Activated naive CD8-positive, alpha-beta T cell treated with anti-CD3 and anti-CD28 coated beads, Interleukin-2, amount 50 U/mL, for 24 hours (primary cell): ENCODE data around the gene RASA3.
"Not testable (repeated sequence)": the region's sequence is repeated elsewhere in the genome, so short reads cannot be mapped to it uniquely, and the experiment has no call there.

ENCODE experiments used
- ATAC-seq: fragments of 150-1000 bp; cut with Tn5 transposase; one replicate; pipeline ENCODE4 v1.10.0; 2021
- DNase-seq: peaks from one replicate; pipeline ENCODE4 v3.0.0; 2021
- H3K27ac Mint-ChIP-seq: one replicate; pipeline ENCODE4 v1.8.0; 2021; ENCODE audit warnings: mild to moderate bottlenecking, mixed read lengths
- H3K27me3 Mint-ChIP-seq: one replicate; pipeline ENCODE4 v1.8.0; 2021; ENCODE audit warnings: mixed read lengths
- H3K36me3 Mint-ChIP-seq: one replicate; pipeline ENCODE4 v1.8.0; 2021; ENCODE audit warnings: low read depth, mixed read lengths
- H3K4me1 Mint-ChIP-seq: one replicate; pipeline ENCODE4 v1.8.0; 2021; ENCODE audit warnings: mixed read lengths
- H3K4me3 Mint-ChIP-seq: one replicate; pipeline ENCODE4 v1.8.0; 2021; ENCODE audit warnings: mild to moderate bottlenecking, moderate library complexity, mixed read lengths
- H3K9me3 Mint-ChIP-seq: one replicate; pipeline ENCODE4 v1.8.0; 2021; ENCODE audit warnings: mixed read lengths

The RASA3 gene

GRCh38 chr13:114149774-114150740 lies 17.6 kb upstream of the RASA3 start:
- no peak for ATAC-seq
- Mint-ChIP-seq H3K27ac (peak overlapping the region; percentile 75), H3K9me3 (peaks cover 4% of the 10 kb centered on the region), H3K4me1 (peaks cover 87% of the 10 kb centered on the region), H3K27me3 (no peaks in the 10 kb centered on the region), H3K4me3 (no peak overlapping the region), H3K36me3 (peaks cover 4% of the 10 kb centered on the region)
- no peak for DNase-seq

GRCh38 chr13:114148886-114149285 lies 16.5 kb upstream of the RASA3 start:
- Mint-ChIP-seq H3K27ac (peak overlapping the region; percentile 90), H3K4me1 (peaks cover 86% of the 10 kb centered on the region), H3K4me3 (peak overlapping the region; percentile 61)
- DNase-seq, H3K27me3 Mint-ChIP-seq, H3K9me3 Mint-ChIP-seq, H3K36me3 Mint-ChIP-seq, ATAC-seq: not testable (repeated sequence)

- Mint-ChIP-seq H3K27ac (peak overlapping the region; percentile 90), H3K27me3 (no peaks in the 10 kb centered on the region), H3K4me1 (peaks cover 82% of the 10 kb centered on the region), H3K4me3 (peak overlapping the region; percentile 61), H3K9me3 (peaks cover under 1% of the 10 kb centered on the region), H3K36me3 (peaks cover 4% of the 10 kb centered on the region)
- DNase-seq (peak; percentile 78), ATAC-seq (peak; percentile 90)
Measured at GRCh38 chr13:114148521-114148855, 16.1 kb upstream of the RASA3 start.

GRCh38 chr13:114147803-114148520 lies 15.5 kb upstream of the RASA3 start:
- Mint-ChIP-seq H3K9me3 (no peaks in the 10 kb centered on the region), H3K4me3 (peak overlapping the region; percentile 61), H3K4me1 (peaks cover 77% of the 10 kb centered on the region), H3K27ac (peak overlapping the region; percentile 90), H3K27me3 (no peaks in the 10 kb centered on the region), H3K36me3 (peaks cover 4% of the 10 kb centered on the region)
- DNase-seq = no peak
- ATAC-seq = peak; percentile 15

- Mint-ChIP-seq H3K4me3 (no peak overlapping the region), H3K4me1 (peaks cover 66% of the 10 kb centered on the region), H3K36me3 (peaks cover 4% of the 10 kb centered on the region), H3K27ac (peak overlapping the region; percentile 19), H3K27me3 (no peaks in the 10 kb centered on the region), H3K9me3 (no peaks in the 10 kb centered on the region)
- ATAC-seq = no peak
- peak; percentile 45 for DNase-seq
Measured at GRCh38 chr13:114146629-114147028, 14.2 kb upstream of the RASA3 start.

GRCh38 chr13:114146173-114146572 lies 13.8 kb upstream of the RASA3 start:
- DNase-seq (no peak), ATAC-seq (no peak)
- H3K36me3 Mint-ChIP-seq = peaks cover 4% of the 10 kb centered on the region
- H3K4me1 Mint-ChIP-seq = peaks cover 62% of the 10 kb centered on the region
- no peak overlapping the region for H3K27ac Mint-ChIP-seq
- H3K4me3 Mint-ChIP-seq = no peak overlapping the region
- H3K27me3 Mint-ChIP-seq = no peaks in the 10 kb centered on the region
- no peaks in the 10 kb centered on the region for H3K9me3 Mint-ChIP-seq

- H3K9me3 Mint-ChIP-seq = no peaks in the 10 kb centered on the region
- H3K4me3 Mint-ChIP-seq = no peak overlapping the region
- no peak for DNase-seq
- peaks cover 4% of the 10 kb centered on the region for H3K36me3 Mint-ChIP-seq
- ATAC-seq = no peak
- H3K27me3 Mint-ChIP-seq = no peaks in the 10 kb centered on the region
- H3K27ac Mint-ChIP-seq = no peak overlapping the region
- peaks cover 57% of the 10 kb centered on the region for H3K4me1 Mint-ChIP-seq
Measured at GRCh38 chr13:114145722-114146121, 13.3 kb upstream of the RASA3 start.

- no peak for ATAC-seq
- Mint-ChIP-seq H3K4me1 (peaks cover 52% of the 10 kb centered on the region), H3K9me3 (no peaks in the 10 kb centered on the region), H3K36me3 (peaks cover 4% of the 10 kb centered on the region), H3K27ac (no peak overlapping the region), H3K4me3 (no peak overlapping the region), H3K27me3 (no peaks in the 10 kb centered on the region)
- no peak for DNase-seq
Measured at GRCh38 chr13:114145256-114145655, 12.8 kb upstream of the RASA3 start.

GRCh38 chr13:114144606-114145244 lies 12.3 kb upstream of the RASA3 start:
- peak overlapping the region; percentile 6 for H3K4me3 Mint-ChIP-seq
- DNase-seq (no peak), ATAC-seq (no peak)
- peaks cover 47% of the 10 kb centered on the region for H3K4me1 Mint-ChIP-seq
- no peaks in the 10 kb centered on the region for H3K27me3 Mint-ChIP-seq
- peaks cover 4% of the 10 kb centered on the region for H3K36me3 Mint-ChIP-seq
- H3K27ac Mint-ChIP-seq = no peak overlapping the region
- no peaks in the 10 kb centered on the region for H3K9me3 Mint-ChIP-seq

GRCh38 chr13:114143806-114144605 lies 11.6 kb upstream of the RASA3 start:
- H3K27me3 Mint-ChIP-seq = no peaks in the 10 kb centered on the region

GRCh38 chr13:114142640-114143490 lies 10.4 kb upstream of the RASA3 start:
- H3K27me3 Mint-ChIP-seq = no peaks in the 10 kb centered on the region
- H3K36me3 Mint-ChIP-seq = no peaks in the 10 kb centered on the region
- DNase-seq (peak; percentile 47), ATAC-seq (peak; percentile 10)
- H3K4me1 Mint-ChIP-seq = peaks cover 29% of the 10 kb centered on the region
- H3K4me3 Mint-ChIP-seq = no peak overlapping the region
- no peak overlapping the region for H3K27ac Mint-ChIP-seq
- H3K9me3 Mint-ChIP-seq = peaks cover under 1% of the 10 kb centered on the region

More at GRCh38 chr13:114143806-114144605, 11.6 kb upstream of the RASA3 start:
- peak; percentile 65 for DNase-seq
- Mint-ChIP-seq H3K4me1 (peaks cover 40% of the 10 kb centered on the region), H3K9me3 (no peaks in the 10 kb centered on the region), H3K4me3 (no peak overlapping the region), H3K36me3 (peaks cover 4% of the 10 kb centered on the region), H3K27ac (peak overlapping the region; percentile 18)
- peak; percentile 59 for ATAC-seq

- Mint-ChIP-seq H3K4me3 (no peak overlapping the region), H3K36me3 (no peaks in the 10 kb centered on the region), H3K27ac (no peak overlapping the region), H3K27me3 (no peaks in the 10 kb centered on the region), H3K4me1 (peaks cover 28% of the 10 kb centered on the region), H3K9me3 (peaks cover 5% of the 10 kb centered on the region)
- ATAC-seq (no peak), DNase-seq (no peak)
Measured at GRCh38 chr13:114142137-114142550, 9.7 kb upstream of the RASA3 start.

- H3K4me1 Mint-ChIP-seq = peaks cover 21% of the 10 kb centered on the region
- no peaks in the 10 kb centered on the region for H3K27me3 Mint-ChIP-seq
- ATAC-seq (no peak), DNase-seq (no peak)
- H3K36me3 Mint-ChIP-seq = no peaks in the 10 kb centered on the region
- peaks cover 5% of the 10 kb centered on the region for H3K9me3 Mint-ChIP-seq
- no peak overlapping the region for H3K27ac Mint-ChIP-seq
- H3K4me3 Mint-ChIP-seq = no peak overlapping the region
Measured at GRCh38 chr13:114141261-114141996, 9.0 kb upstream of the RASA3 start.
